Sigmoid colon (tissue), 7 donors: ENCODE data around the gene UQCRFS1. TPM values are rescaled to one million over a fixed set of nuclear protein-coding genes. Genes with fewer than 3 reads are reported as not detected.

Source experiments
- DNase-seq: peaks from one replicate; pipeline ENCODE4 v3.0.0-alpha.2; 2019
- H3K27ac ChIP-seq, 4 donors: fragments of 200-600 bp; sonication (generic); one replicate each; pipeline ENCODE4 v1.5.1; 2016 to 2019; ENCODE audit warnings: mild to moderate bottlenecking in 1 of 4
- H3K27me3 ChIP-seq, 3 donors: fragments of 200-600 bp; sonication (generic); one replicate each; pipeline ENCODE4 v1.5.1; 2019; ENCODE audit warnings: mild to moderate bottlenecking in 1 of 3
- H3K36me3 ChIP-seq, 4 donors: fragments of 200-600 bp; sonication (generic); one replicate each; pipeline ENCODE4 v1.5.1; 2016 to 2019
- H3K4me1 ChIP-seq, 4 donors: fragments of 200-600 bp; sonication (generic); one replicate each; pipeline ENCODE4 v1.5.1; 2017 to 2019
- H3K4me3 ChIP-seq, 4 donors: fragments of 200-600 bp; sonication (generic); one replicate each; pipeline ENCODE4 v1.5.1; 2017 to 2019; ENCODE audit warnings: mild to moderate bottlenecking in 2 of 4, moderate library complexity in 1 of 4
- H3K9me3 ChIP-seq, 4 donors: fragments of 200-600 bp in 3 of 4; sonication (generic) in 3 of 4; one replicate each; pipeline versions ENCODE4 v1.5.1 to v1.6.1; 2013 to 2019
- CTCF ChIP-seq, 4 experiments: fragments of 450-650 bp in 3 of 4; fragments of 200-600 bp in 1 of 4; IDR thresholded peaks; one replicate each; pipeline ENCODE4 v1.5.1; 2016 to 2019; ENCODE audit warnings: antibody characterized with exemption in 4 of 4, mild to moderate bottlenecking in 3 of 4, moderate library complexity in 2 of 4
- EP300 ChIP-seq, 4 donors: sonication (generic); formaldehyde crosslinking; IDR thresholded peaks; one replicate each; pipeline ENCODE4 v1.6.1; 2017; ENCODE audit warnings: antibody characterized with exemption in 4 of 4
- POLR2A ChIP-seq, 2 donors: fragments of 450-650 bp; IDR thresholded peaks; one replicate each; pipeline ENCODE4 v1.6.1; 2016; ENCODE audit warnings: antibody characterized with exemption in 2 of 2, mild to moderate bottlenecking in 2 of 2, moderate library complexity in 2 of 2
- POLR2AphosphoS5 ChIP-seq, 4 donors: sonication (generic); formaldehyde crosslinking; IDR thresholded peaks; one replicate each; pipeline ENCODE4 v1.6.1; 2017; ENCODE audit warnings: antibody characterized with exemption in 4 of 4
- WGBS, 2 donors: extraction: QIAGEN DNeasy Blood & Tissue Kit; methylation state at CpG; one replicate each; pipeline ENCODE4 v1.1.7; 2013; 5-methylcytosine and 5-hydroxymethylcytosine counted together
- intact Hi-C: fragments of 100-400 bp; cut with DNase I; formaldehyde crosslinking; loops from one replicate; pipeline ENCODE4 v1.15.1; 2023
- polyA plus RNA-seq, 3 donors: library from polyadenylated mRNA; stranded (reverse); fragments of 200-250 nt; gene quantifications; one replicate each; pipeline ENCODE4 v1.2.3, GENCODE V29; 2013
- small RNA-seq, 3 donors: library from RNA; depleted of rRNA; stranded (forward); fragments of <200 nt; gene quantifications; one replicate each; pipeline ENCODE3, GENCODE V24; 2016
- total RNA-seq, 4 donors: library from RNA; depleted of rRNA; stranded (reverse); fragments of >200 nt; gene quantifications; one replicate each; pipeline ENCODE4 v1.1.0, GENCODE V29; 2016
- donor health status: healthy with polysubstance abuse.
- donor health status: Bipolar disorder and iron deficiency.
- donor health status: healthy.

UQCRFS1 gene
- total and polyA plus RNA-seq, 7 donors, result 30.2 to 148 (median 46.4) TPM

GRCh38 chr19:29171525-29171924 is 41.4 kb downstream of the UQCRFS1 start:
- Histone ChIP-seq H3K27ac (no peak overlapping the region), H3K4me3 (no peak overlapping the region), H3K27me3 (no peaks in the 10 kb centered on the region), H3K9me3 (peaks cover 0 to 8% (median 0%) of the 10 kb centered on the region in 4 donors), H3K36me3 (no peaks in the 10 kb centered on the region), H3K4me1 (no peaks in the 10 kb centered on the region)
- no peak for TF ChIP-seq POLR2AphosphoS5 (IDR thresholded peaks at IDR 0.05)
- TF ChIP-seq EP300 (IDR thresholded peaks at IDR 0.05), result no peak
- TF ChIP-seq CTCF (IDR thresholded peaks at IDR 0.05), result no peak
- TF ChIP-seq POLR2A (IDR thresholded peaks at IDR 0.05), result no peak
- 71 to 78% methylated on average over 2 of the region's 2 CpGs for WGBS, 2 donors
- no peak for DNase-seq
- intact Hi-C loops, result loop anchor here (10.0 kb wide), 1 partner anchor 63 kb away; no protein-coding TSS in a partner anchor

- Histone ChIP-seq H3K27ac (no peak overlapping the region), H3K9me3 (peaks cover 0 to 2% (median 0%) of the 10 kb centered on the region in 4 donors), H3K4me1 (no peaks in the 10 kb centered on the region), H3K27me3 (no peaks in the 10 kb centered on the region), H3K36me3 (no peaks in the 10 kb centered on the region), H3K4me3 (no peak overlapping the region)
- 54 to 56% methylated on average over 1 of the region's 1 CpG for WGBS, 2 donors
- intact Hi-C loops, result loop anchor here (10.0 kb wide), 1 partner anchor 64 kb away; no protein-coding TSS in a partner anchor
- no peak for DNase-seq
- TF ChIP-seq CTCF (IDR thresholded peaks at IDR 0.05) (no peak), POLR2A (IDR thresholded peaks at IDR 0.05) (no peak), POLR2AphosphoS5 (IDR thresholded peaks at IDR 0.05) (no peak), EP300 (IDR thresholded peaks at IDR 0.05) (no peak)
These were observed 42.4 kb downstream of the UQCRFS1 start for GRCh38 chr19:29170554-29170953.

GRCh38 chr19:29162694-29163093 is 50.3 kb downstream of the UQCRFS1 start:
- DNase-seq, result no peak
- WGBS, 2 donors, result 30 to 31% methylated on average over 3 of the region's 3 CpGs
- H3K4me1 ChIP-seq, result no peaks in the 10 kb centered on the region
- no peak overlapping the region for H3K4me3 ChIP-seq
- no peaks in the 10 kb centered on the region for H3K27me3 ChIP-seq
- intact Hi-C loops, result no loop called here
- no peak overlapping the region for H3K27ac ChIP-seq
- H3K9me3 ChIP-seq, result no peaks in the 10 kb centered on the region
- H3K36me3 ChIP-seq, result no peaks in the 10 kb centered on the region
- TF ChIP-seq EP300 (IDR thresholded peaks at IDR 0.05) (no peak), POLR2AphosphoS5 (IDR thresholded peaks at IDR 0.05) (no peak), CTCF (IDR thresholded peaks at IDR 0.05) (no peak), POLR2A (IDR thresholded peaks at IDR 0.05) (no peak)

- WGBS, 2 donors, result 72 to 82% methylated on average over 2 of the region's 2 CpGs
- intact Hi-C loops, result no loop called here
- H3K4me1 ChIP-seq, result no peaks in the 10 kb centered on the region
- no peak for DNase-seq
- H3K9me3 ChIP-seq, result peaks cover 0 to 21% (median 3%) of the 10 kb centered on the region in 4 donors
- H3K4me3 ChIP-seq, result no peak overlapping the region
- no peak overlapping the region for H3K27ac ChIP-seq
- H3K27me3 ChIP-seq, result no peaks in the 10 kb centered on the region
- no peak for TF ChIP-seq CTCF (IDR thresholded peaks at IDR 0.05)
- no peak for TF ChIP-seq POLR2A (IDR thresholded peaks at IDR 0.05)
- TF ChIP-seq POLR2AphosphoS5 (IDR thresholded peaks at IDR 0.05), result no peak
- no peak for TF ChIP-seq EP300 (IDR thresholded peaks at IDR 0.05)
- H3K36me3 ChIP-seq, result no peaks in the 10 kb centered on the region
These were observed 57.3 kb downstream of the UQCRFS1 start for GRCh38 chr19:29155683-29156082.

Small RNA genes lying within 50 kb of the gene (small RNA-seq; reads per million reads assigned to genes)
- 0 reads per million in 3 donors for gene RN7SL340P
